Bronchial epithelial cell (primary cell): ENCODE results near the gene AZIN2. TPM values are rescaled to one million over a fixed set of nuclear protein-coding genes. Genes with fewer than 3 reads are reported as not detected.
A peak's percentile ranks its signal among the peaks of the same experiment; 100 is the strongest.

Experiments
- DNase-seq: peaks from one replicate; pipeline ENCODE4 v3.0.0-alpha.2; 2010; ENCODE audit warnings: low read depth
- FAIRE-seq: peaks from 2 replicates; lab custom pipeline; 2011; peaks lifted over from hg19 to GRCh38; lab: Jason Lieb, UNC
- H3K27me3 ChIP-seq: 2 replicates; pipeline ENCODE4 v1.5.1; 2011; ENCODE audit warnings: low read length; ENCODE audit not compliant: control insufficient read depth, insufficient read depth
- H3K36me3 ChIP-seq: 2 replicates; pipeline ENCODE4 v1.5.1; 2011; ENCODE audit warnings: low read length; ENCODE audit not compliant: control insufficient read depth, insufficient read depth
- H3K4me3 ChIP-seq: 2 replicates; pipeline ENCODE4 v1.5.1; 2011; ENCODE audit warnings: mild to moderate bottlenecking, low read depth, low read length, control low read depth
- total RNA-seq: library from RNA; depleted of rRNA; stranded (reverse); fragments of >200 nt; gene quantifications from 2 replicates; pipeline ENCODE4 v1.2.1, GENCODE V29; 2014
- TF ChIP-seq, protein P1 (sequence below): IDR thresholded peaks from 2 replicates; pipeline ENCODE4 v1.5.1; 2011; ENCODE audit warnings: mild to moderate bottlenecking, moderate library complexity, low read length, control low read depth, inconsistent platforms; ENCODE audit not compliant: insufficient read depth, severe bottlenecking

AZIN2 gene
- total RNA-seq, 1 donor from 2014 or later: 1.3 TPM

DNA sequence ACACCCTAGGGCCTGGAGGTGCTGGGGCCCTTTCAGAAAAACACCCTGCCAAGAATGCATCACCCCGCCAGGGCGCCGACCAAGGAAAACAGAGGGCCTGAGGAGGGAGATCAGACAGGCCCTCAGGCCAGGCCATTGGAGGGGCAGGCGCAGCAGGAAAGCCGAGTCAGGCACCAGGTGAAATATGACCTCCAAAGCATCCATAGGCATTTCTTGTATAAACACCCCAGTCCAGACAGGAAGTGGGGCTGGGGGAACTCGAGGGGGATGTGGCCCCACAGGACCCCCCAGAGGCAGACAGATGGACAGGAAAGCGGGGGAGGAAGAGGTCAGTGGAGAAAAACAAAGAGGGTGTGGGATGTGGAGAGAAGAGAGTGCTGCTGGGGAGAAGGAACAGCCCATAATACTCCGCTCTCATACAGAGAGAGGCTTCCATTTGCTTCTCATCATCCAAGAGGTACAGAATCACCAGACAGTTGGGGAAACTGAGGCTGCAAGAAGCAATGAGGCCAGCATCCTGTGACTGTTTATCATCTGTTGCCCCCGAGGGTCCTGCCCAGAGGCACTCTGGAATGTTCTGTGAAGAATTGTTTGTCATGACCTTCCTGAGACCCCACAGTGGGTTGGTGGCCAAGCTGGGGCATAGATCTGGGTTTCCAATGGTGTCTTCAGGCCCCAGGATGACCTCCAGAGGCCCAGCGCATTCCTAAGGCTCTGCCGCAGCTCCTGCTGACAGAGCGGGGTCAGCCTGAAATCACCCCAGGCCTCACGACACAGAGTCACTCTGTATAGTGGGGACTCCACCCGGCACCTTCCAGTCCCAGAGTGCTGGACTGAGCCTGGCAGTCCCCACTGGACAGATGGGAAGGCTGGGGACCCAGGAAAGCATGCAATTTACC, 82.9 kb downstream of the AZIN2 start:
- TF ChIP-seq, protein P1, sequence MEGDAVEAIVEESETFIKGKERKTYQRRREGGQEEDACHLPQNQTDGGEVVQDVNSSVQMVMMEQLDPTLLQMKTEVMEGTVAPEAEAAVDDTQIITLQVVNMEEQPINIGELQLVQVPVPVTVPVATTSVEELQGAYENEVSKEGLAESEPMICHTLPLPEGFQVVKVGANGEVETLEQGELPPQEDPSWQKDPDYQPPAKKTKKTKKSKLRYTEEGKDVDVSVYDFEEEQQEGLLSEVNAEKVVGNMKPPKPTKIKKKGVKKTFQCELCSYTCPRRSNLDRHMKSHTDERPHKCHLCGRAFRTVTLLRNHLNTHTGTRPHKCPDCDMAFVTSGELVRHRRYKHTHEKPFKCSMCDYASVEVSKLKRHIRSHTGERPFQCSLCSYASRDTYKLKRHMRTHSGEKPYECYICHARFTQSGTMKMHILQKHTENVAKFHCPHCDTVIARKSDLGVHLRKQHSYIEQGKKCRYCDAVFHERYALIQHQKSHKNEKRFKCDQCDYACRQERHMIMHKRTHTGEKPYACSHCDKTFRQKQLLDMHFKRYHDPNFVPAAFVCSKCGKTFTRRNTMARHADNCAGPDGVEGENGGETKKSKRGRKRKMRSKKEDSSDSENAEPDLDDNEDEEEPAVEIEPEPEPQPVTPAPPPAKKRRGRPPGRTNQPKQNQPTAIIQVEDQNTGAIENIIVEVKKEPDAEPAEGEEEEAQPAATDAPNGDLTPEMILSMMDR: no peak
- peaks cover 1% of the 10 kb centered on the region for H3K36me3 ChIP-seq
- FAIRE-seq (no peak), DNase-seq (no peak)
- no peak overlapping the region for H3K4me3 ChIP-seq
- H3K27me3 ChIP-seq: no peaks in the 10 kb centered on the region

DNA sequence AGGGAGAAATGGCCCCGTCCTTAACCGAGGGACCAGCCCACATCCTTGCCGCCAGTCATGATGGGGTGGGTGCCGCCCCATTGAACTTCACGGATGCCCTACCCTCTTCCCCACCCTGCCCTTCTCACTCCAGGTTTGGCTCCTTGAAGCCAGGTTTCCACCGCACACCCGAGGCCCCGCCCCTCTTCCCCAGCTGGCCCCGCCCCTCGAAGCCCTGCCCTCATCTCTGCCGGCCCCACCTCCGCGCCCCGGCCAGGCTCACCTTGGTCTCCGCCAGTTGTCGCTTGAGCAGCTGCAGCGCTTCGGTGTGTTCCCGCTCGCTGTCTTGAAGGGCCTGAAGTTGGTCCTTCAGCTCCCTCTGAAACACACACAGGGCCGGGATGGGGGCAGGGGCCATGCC, 84.3 kb downstream of the AZIN2 start:
- Histone ChIP-seq H3K36me3 (peaks cover 1% of the 10 kb centered on the region), H3K4me3 (no peak overlapping the region), H3K27me3 (no peaks in the 10 kb centered on the region)
- TF ChIP-seq, protein P1: no peak
- FAIRE-seq (no peak), DNase-seq (no peak)

DNA sequence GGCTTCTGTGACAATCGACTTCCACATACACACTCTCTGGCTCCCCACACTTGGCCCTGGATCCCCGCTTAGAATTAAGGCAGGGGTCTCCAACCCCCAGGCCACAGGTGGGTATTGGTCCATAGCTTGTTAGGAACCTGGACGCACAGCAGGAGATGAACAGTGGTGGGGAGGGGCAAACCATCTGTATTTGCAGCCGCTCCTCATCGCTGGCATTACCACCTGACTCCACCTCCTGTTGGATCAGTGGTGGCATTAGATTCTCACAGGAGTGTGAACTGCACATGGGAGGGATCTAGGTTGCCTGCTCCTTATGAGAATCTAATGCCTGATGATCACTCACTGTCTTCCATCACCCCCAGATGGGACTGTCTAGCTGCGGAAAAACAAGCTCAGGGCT, 84.9 kb downstream of the AZIN2 start:
- Histone ChIP-seq H3K4me3 (no peak overlapping the region), H3K27me3 (no peaks in the 10 kb centered on the region), H3K36me3 (peaks cover 1% of the 10 kb centered on the region)
- TF ChIP-seq, protein P1: no peak
- FAIRE-seq: no peak
- DNase-seq: no peak

DNA sequence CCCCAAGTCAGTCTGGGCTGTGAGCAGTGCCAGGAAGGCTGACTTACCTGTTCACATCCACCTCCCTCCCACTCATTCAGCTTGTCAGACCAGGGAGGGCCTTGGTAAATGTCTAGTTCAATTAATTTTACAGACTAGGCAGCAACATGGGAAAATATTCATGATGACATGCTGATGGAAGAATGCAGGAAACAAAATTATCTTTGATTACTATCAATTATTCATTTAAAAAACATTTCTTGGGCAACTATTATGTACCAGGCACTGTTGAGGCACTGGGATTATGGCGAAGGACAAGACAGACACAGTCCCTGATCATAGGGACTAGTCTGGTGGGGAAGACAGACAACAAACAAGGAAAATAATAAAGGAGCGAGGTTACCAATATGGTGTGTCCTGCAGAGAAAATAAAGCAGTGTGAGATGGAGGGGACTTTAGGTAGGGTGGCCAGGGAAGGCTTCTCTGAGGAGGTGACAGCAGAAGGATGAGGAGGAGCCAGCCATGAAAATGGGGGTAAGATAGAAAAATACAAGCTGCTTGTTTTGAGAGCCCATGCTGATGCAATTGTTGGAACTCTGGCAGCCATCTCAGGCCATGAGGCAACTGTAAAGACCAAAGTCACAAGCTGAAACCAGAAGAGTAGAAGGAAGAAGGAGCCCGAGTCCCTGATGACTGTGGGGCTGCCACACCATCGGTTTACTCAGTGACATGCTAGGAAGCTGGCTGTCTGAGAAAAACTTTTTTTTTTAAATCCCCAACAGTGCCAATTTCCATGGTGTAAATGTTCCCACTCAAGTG, 86.9 kb downstream of the AZIN2 start:
- Histone ChIP-seq H3K27me3 (no peaks in the 10 kb centered on the region), H3K36me3 (peaks cover 1% of the 10 kb centered on the region), H3K4me3 (no peak overlapping the region)
- TF ChIP-seq, protein P1: no peak
- DNase-seq: peak; percentile 24
- FAIRE-seq: no peak

DNA sequence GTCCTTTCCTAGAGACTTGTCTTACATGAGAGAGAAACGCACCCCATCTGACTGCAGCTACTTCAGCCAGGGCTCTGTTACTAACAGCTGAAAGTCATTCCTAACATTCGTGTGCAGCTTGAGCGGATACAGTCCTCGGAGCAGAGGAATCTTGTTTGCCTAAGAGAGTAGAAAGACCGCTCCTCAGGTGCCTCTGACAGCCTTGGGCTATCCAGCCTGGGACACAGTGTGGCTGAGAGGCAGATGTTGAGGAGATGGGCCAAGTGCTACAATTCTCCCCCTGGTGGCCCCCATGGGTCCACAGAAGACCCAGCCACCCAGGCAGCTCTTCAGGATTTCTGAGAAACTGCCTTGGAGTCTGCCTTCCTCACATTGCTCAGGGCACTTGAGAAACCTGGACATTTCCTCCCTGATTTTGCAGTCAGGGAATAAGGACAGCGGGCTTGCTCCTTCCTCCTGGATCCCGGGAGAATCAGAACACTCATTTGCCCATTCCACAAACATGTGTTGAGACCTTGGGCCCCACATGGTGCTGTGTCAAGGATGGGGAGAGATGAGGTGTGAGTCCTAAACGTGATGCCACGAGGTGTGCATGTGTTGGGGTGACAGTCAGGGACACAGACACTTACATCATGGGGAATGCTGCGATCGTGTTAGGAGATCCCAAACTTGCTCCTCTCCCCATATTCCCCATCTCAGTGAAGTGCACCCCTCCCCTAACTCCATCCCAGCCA, 87.8 kb downstream of the AZIN2 start:
- DNase-seq (no peak), FAIRE-seq (peak; percentile 81)
- no peaks in the 10 kb centered on the region for H3K27me3 ChIP-seq
- no peak overlapping the region for H3K4me3 ChIP-seq
- H3K36me3 ChIP-seq: peaks cover 1% of the 10 kb centered on the region
- TF ChIP-seq, protein P1: no peak
